BJ (cell line): Measurements from ENCODE around the gene PRSS58. TPM values are rescaled to one million over a fixed set of nuclear protein-coding genes. Genes with fewer than 3 reads are reported as not detected.

ENCODE experiments used
- CTCF ChIA-PET: fragments of 350-600 bp; formaldehyde crosslinking; extraction: SDS; loops from one replicate; lab custom pipeline; 2021; ENCODE audit warnings: antibody characterized with exemption, inconsistent platforms; lab: Yijun Ruan, JAX
- POLR2A ChIA-PET: fragments of 300-600 bp; sonication (Branson Sonifier 250); formaldehyde crosslinking; extraction: SDS; loops from one replicate; lab custom pipeline; 2021; ENCODE audit warnings: antibody characterized with exemption; lab: Charles Lee
- DNase-seq: peaks from one replicate; pipeline ENCODE4 v3.0.0-alpha.2; 2011; ENCODE audit warnings: low read depth
- H3K27me3 ChIP-seq: 2 replicates; pipeline ENCODE4 v1.6.0; 2011; ENCODE audit warnings: low read length; ENCODE audit not compliant: control insufficient read depth, insufficient read depth
- H3K36me3 ChIP-seq: 2 replicates; pipeline ENCODE4 v1.5.1; 2011; ENCODE audit warnings: low read length; ENCODE audit not compliant: control insufficient read depth, insufficient read depth
- H3K4me3 ChIP-seq: 2 replicates; pipeline ENCODE4 v1.5.1; 2011; ENCODE audit warnings: low read depth, mild to moderate bottlenecking, control low read depth, low read length
- polyA plus RNA-seq: library from polyadenylated mRNA; depleted of rRNA; stranded (reverse); fragments of >200 nt; gene quantifications from 2 replicates; pipeline ENCODE4 v1.2.3, GENCODE V29; 2011
- TF ChIP-seq, protein P1 (sequence below): IDR thresholded peaks from 2 replicates; pipeline ENCODE4 v1.5.1; 2011; ENCODE audit warnings: low read depth, mild to moderate bottlenecking, control low read depth, inconsistent platforms, low read length, moderate library complexity; ENCODE audit not compliant: insufficient read depth

Gene PRSS58
- polyA plus RNA-seq, 1 experiment: not detected

- DNase-seq: no peak
- ChIA-PET CTCF (no interaction called here), POLR2A (no interaction called here)
- TF ChIP-seq, protein P1, sequence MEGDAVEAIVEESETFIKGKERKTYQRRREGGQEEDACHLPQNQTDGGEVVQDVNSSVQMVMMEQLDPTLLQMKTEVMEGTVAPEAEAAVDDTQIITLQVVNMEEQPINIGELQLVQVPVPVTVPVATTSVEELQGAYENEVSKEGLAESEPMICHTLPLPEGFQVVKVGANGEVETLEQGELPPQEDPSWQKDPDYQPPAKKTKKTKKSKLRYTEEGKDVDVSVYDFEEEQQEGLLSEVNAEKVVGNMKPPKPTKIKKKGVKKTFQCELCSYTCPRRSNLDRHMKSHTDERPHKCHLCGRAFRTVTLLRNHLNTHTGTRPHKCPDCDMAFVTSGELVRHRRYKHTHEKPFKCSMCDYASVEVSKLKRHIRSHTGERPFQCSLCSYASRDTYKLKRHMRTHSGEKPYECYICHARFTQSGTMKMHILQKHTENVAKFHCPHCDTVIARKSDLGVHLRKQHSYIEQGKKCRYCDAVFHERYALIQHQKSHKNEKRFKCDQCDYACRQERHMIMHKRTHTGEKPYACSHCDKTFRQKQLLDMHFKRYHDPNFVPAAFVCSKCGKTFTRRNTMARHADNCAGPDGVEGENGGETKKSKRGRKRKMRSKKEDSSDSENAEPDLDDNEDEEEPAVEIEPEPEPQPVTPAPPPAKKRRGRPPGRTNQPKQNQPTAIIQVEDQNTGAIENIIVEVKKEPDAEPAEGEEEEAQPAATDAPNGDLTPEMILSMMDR: no peak
- no peaks in the 10 kb centered on the region for H3K27me3 ChIP-seq
- H3K4me3 ChIP-seq: no peak overlapping the region
- no peaks in the 10 kb centered on the region for H3K36me3 ChIP-seq
These were observed 42.8 kb upstream of the PRSS58 start for GRCh38 chr7:142300689-142301088.

GRCh38 chr7:142299237-142299781 lies 41.5 kb upstream of the PRSS58 start:
- POLR2A ChIA-PET: no interaction called here
- CTCF ChIA-PET: no interaction called here
- TF ChIP-seq, protein P1: no peak
- Histone ChIP-seq H3K36me3 (no peaks in the 10 kb centered on the region), H3K4me3 (no peak overlapping the region), H3K27me3 (no peaks in the 10 kb centered on the region)
- no peak for DNase-seq

DNA sequence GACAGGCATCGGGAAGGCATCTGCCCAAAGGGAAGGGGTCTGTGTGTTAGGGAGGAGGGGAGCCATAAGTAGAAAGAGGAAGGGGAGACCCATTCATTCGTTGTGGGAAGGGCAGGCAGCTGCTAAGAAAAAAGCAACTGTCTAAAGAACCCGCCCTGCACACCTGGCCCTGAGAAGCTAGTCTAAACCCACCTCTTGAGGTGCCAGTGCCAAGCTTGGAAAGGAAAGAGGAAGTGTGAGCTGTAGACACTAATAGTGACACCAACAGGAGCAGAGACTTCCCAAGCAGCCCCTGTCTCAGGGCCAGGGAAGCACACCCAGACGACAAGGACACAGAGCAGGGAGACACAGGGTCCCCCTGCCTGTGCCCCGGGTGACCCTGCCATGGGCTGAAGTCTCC lies 40.8 kb upstream of the PRSS58 start:
- ChIA-PET POLR2A (no interaction called here), CTCF (no interaction called here)
- Histone ChIP-seq H3K27me3 (no peaks in the 10 kb centered on the region), H3K4me3 (no peak overlapping the region), H3K36me3 (no peaks in the 10 kb centered on the region)
- no peak for DNase-seq
- TF ChIP-seq, protein P1: no peak

DNA sequence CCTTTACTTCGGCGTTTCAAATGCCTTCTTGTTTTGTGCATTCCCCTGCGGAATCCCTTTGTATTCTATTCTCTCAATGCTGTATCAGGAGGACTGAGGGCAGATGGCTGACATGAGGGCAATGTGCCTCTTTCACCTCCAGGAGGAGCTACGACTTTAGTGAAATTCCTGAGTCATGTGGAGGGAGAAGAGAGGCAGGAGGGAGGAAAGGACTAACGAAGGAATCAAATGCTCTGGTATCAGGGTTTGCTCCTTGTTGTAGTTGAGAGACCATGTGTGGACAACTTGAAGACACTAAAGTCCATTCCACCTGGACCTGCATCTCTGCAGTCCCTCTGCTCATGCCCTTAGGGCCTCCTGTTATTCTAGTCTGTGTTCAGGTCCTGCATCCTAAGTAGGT lies 40.2 kb upstream of the PRSS58 start:
- TF ChIP-seq, protein P1: no peak
- DNase-seq: no peak
- no peaks in the 10 kb centered on the region for H3K36me3 ChIP-seq
- ChIA-PET POLR2A (no interaction called here), CTCF (no interaction called here)
- H3K4me3 ChIP-seq: no peak overlapping the region
- no peaks in the 10 kb centered on the region for H3K27me3 ChIP-seq

GRCh38 chr7:142280263-142280662 lies 22.4 kb upstream of the PRSS58 start:
- POLR2A ChIA-PET: no interaction called here
- TF ChIP-seq, protein P1: no peak
- CTCF ChIA-PET: no interaction called here
- no peak for DNase-seq
- H3K4me3 ChIP-seq: no peak overlapping the region
- H3K36me3 ChIP-seq: no peaks in the 10 kb centered on the region
- H3K27me3 ChIP-seq: no peaks in the 10 kb centered on the region
